SU-DHL-6 (cell line): ENCODE data around the gene CCDC187.

Source experiments
- EZH2phosphoT487 ChIP-seq: fragments of 200-600 bp; sonication (generic), shearing (Covaris generic); conservative IDR thresholded peaks from 2 replicates; pipeline ENCODE4 v1.6.1; 2018; ENCODE audit warnings: mild to moderate bottlenecking, antibody characterized with exemption, low read length, moderate library complexity, mixed read lengths
- TF ChIP-seq, protein P1 (sequence below): fragments of 200-600 bp; sonication (generic); IDR thresholded peaks from one replicate; pipeline ENCODE4 v1.5.1; 2017; ENCODE audit warnings: antibody characterized with exemption, mild to moderate bottlenecking, low read length, moderate library complexity; ENCODE audit not compliant: insufficient read depth, poor library complexity, severe bottlenecking

DNA sequence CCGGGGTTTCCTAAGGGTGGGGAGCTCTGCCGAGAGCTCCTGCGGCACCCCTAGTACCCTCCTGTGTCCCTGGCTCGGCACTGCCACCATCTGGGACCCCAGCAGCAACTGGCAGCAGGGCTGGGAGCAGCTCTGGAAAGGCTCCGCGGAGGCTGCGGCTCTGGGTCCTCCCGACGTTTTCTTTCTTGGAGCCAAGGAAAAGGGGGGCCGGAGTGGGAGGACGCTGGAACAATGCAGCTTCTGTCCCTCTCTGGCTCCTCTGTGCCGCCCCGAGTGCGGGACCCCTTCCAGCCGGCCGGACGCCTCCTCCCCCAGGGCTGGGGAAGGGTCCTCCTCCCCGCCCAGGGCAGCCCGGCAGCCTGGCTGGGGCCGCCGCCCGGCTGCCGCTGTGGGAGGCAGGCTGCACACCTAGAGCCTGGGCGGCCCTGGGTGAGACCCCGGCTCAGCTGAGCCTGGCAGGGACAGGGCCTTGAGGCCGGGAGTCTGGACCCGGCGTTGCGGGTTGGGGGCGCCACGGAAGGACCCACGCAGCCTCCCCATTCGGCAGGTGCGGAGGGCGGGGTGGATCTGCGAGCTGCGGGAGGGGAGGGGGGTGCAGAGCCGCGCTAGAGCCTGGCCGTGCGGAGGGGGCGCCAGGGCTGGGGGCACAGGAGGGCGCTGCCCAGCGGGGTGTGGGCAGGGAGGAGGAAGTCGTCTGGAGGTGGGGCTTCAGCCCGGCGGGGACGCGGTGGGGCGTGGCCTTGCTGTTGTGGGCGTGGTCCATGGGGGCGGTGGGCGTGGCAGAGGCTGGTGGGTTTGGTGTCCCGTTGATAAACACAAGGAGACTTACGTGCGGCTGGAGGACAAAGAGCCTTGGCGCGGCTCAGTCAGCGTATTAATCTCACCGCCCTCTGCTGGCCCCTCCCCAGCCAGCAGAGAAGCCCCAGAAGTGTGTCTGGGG lies 38.6 kb upstream of the CCDC187 start:
- TF ChIP-seq, protein P1, sequence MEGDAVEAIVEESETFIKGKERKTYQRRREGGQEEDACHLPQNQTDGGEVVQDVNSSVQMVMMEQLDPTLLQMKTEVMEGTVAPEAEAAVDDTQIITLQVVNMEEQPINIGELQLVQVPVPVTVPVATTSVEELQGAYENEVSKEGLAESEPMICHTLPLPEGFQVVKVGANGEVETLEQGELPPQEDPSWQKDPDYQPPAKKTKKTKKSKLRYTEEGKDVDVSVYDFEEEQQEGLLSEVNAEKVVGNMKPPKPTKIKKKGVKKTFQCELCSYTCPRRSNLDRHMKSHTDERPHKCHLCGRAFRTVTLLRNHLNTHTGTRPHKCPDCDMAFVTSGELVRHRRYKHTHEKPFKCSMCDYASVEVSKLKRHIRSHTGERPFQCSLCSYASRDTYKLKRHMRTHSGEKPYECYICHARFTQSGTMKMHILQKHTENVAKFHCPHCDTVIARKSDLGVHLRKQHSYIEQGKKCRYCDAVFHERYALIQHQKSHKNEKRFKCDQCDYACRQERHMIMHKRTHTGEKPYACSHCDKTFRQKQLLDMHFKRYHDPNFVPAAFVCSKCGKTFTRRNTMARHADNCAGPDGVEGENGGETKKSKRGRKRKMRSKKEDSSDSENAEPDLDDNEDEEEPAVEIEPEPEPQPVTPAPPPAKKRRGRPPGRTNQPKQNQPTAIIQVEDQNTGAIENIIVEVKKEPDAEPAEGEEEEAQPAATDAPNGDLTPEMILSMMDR: no peak
- no peak for TF ChIP-seq EZH2phosphoT487
